Measurements from ENCODE around the gene MICALL2. TPM values are rescaled to one million over a fixed set of nuclear protein-coding genes. Genes with fewer than 3 reads are reported as not detected.

The MICALL2 gene
- total RNA-seq, 4 donors from 2014 or later, result 9.1 to 18.3 (median 14.6) TPM

GRCh38 chr7:1473864-1474512 is 14.7 kb upstream of the MICALL2 start:
- 50% methylated on average over 2 of the region's 37 CpGs for WGBS
- peak; percentile 96 for DNase-seq (ENCODE audit: extremely low spot score)
- Histone ChIP-seq H3K9me3 (no peaks in the 10 kb centered on the region), H3K27me3 (no peaks in the 10 kb centered on the region), H3K36me3 (peaks cover 57 to 100% (median 97%) of the 10 kb centered on the region in 4 donors), H3K4me3 (no peak overlapping the region), H3K4me1 (peaks cover 6 to 13% (median 12%) of the 10 kb centered on the region in 4 donors), H3K27ac (replicated peaks in 1 of 4) (no peak overlapping the region)
- TF ChIP-seq POLR2AphosphoS5 (IDR thresholded peaks at IDR 0.05), result peak; percentile 7 to 52
- no peak for TF ChIP-seq EP300 (IDR thresholded peaks at IDR 0.05)
- peak; percentile 87 to 94 (median 87) for TF ChIP-seq CTCF (IDR thresholded peaks at IDR 0.05)
- no peak for TF ChIP-seq POLR2A (IDR thresholded peaks at IDR 0.05; ENCODE audit: low read depth)
- intact Hi-C loops (cut with DNase I), result loop anchor here (1.0 to 2.0 kb wide), 2 partner anchors 41 to 249 kb away; no protein-coding TSS in a partner anchor

- Histone ChIP-seq H3K4me3 (no peak overlapping the region), H3K36me3 (peaks cover 38 to 79% (median 73%) of the 10 kb centered on the region in 4 donors), H3K9me3 (no peaks in the 10 kb centered on the region), H3K27me3 (no peaks in the 10 kb centered on the region), H3K4me1 (peaks cover 19 to 31% (median 29%) of the 10 kb centered on the region in 4 donors), H3K27ac (replicated peaks in 1 of 4) (no peak overlapping the region)
- no peak for DNase-seq (ENCODE audit: extremely low spot score)
- intact Hi-C loops (cut with DNase I), result no loop called here
- no peak for TF ChIP-seq CTCF (IDR thresholded peaks at IDR 0.05)
- no peak for TF ChIP-seq POLR2A (IDR thresholded peaks at IDR 0.05; ENCODE audit: low read depth)
- no peak for TF ChIP-seq POLR2AphosphoS5 (IDR thresholded peaks at IDR 0.05)
- no peak for TF ChIP-seq EP300 (IDR thresholded peaks at IDR 0.05)
- 91% methylated on average over 14 of the region's 21 CpGs for WGBS
These were observed 11.6 kb upstream of the MICALL2 start for GRCh38 chr7:1470901-1471300.

GRCh38 chr7:1468643-1469298 is 9.5 kb upstream of the MICALL2 start:
- WGBS, result 81% methylated on average over 7 of the region's 24 CpGs
- Histone ChIP-seq H3K27ac (replicated peaks in 1 of 4) (peak overlapping the region in 1 of 4 donors; percentile 88), H3K27me3 (no peaks in the 10 kb centered on the region), H3K4me3 (no peak overlapping the region), H3K9me3 (no peaks in the 10 kb centered on the region), H3K36me3 (peaks cover 38 to 58% (median 53%) of the 10 kb centered on the region in 4 donors), H3K4me1 (peaks cover 15 to 33% (median 30%) of the 10 kb centered on the region in 4 donors)
- no peak for TF ChIP-seq EP300 (IDR thresholded peaks at IDR 0.05)
- no peak for TF ChIP-seq CTCF (IDR thresholded peaks at IDR 0.05)
- no peak for TF ChIP-seq POLR2A (IDR thresholded peaks at IDR 0.05; ENCODE audit: low read depth)
- TF ChIP-seq POLR2AphosphoS5 (IDR thresholded peaks at IDR 0.05), result no peak
- DNase-seq (ENCODE audit: extremely low spot score), result no peak
- intact Hi-C loops (cut with DNase I), result no loop called here

- intact Hi-C loops (cut with DNase I), result no loop called here
- Histone ChIP-seq H3K9me3 (no peaks in the 10 kb centered on the region), H3K36me3 (peaks cover 36 to 53% (median 47%) of the 10 kb centered on the region in 4 donors), H3K4me3 (no peak overlapping the region), H3K27me3 (no peaks in the 10 kb centered on the region), H3K27ac (replicated peaks in 1 of 4) (peak overlapping the region in 3 of 4 donors; percentile 72 to 88 (median 78)), H3K4me1 (peaks cover 17 to 36% (median 33%) of the 10 kb centered on the region in 4 donors)
- DNase-seq (ENCODE audit: extremely low spot score), result no peak
- TF ChIP-seq POLR2A (IDR thresholded peaks at IDR 0.05; ENCODE audit: low read depth) (no peak), CTCF (IDR thresholded peaks at IDR 0.05) (no peak), POLR2AphosphoS5 (IDR thresholded peaks at IDR 0.05) (no peak), EP300 (IDR thresholded peaks at IDR 0.05) (no peak)
- WGBS, result no CpG with 5 or more reads among the region's 13 CpGs
These were observed 8.9 kb upstream of the MICALL2 start for GRCh38 chr7:1468203-1468602.
